GM12878 (cell line): Measurements from ENCODE around the gene CABLES1. TPM values are rescaled to one million over a fixed set of nuclear protein-coding genes. Genes with fewer than 3 reads are reported as not detected.

ENCODE experiments used
- ATAC-seq: fragments of 200-7000 bp; cut with Tn5 transposase; 3 replicates; pipeline ENCODE4 v1.9.1; 2020; ENCODE audit warnings: mild to moderate bottlenecking, moderate library complexity
- BruUV-seq: library from RNA; stranded (reverse); fragments of 400-500 nt; replicated peaks from 2 replicates; lab custom pipeline; 2021; lab: Mats Ljungman, UMichigan
- CTCF ChIA-PET: fragments of 300-600 bp; sonication (Branson Sonifier 250); formaldehyde crosslinking; extraction: SDS; loops from one replicate; lab custom pipeline; 2021; ENCODE audit warnings: inconsistent platforms; lab: Yijun Ruan, JAX
- POLR2A ChIA-PET: fragments of 350-600 bp; formaldehyde crosslinking; extraction: SDS; loops from one replicate; lab custom pipeline; 2021; ENCODE audit warnings: inconsistent platforms; lab: Charles Lee
- RAD21 ChIA-PET: fragments of 300-600 bp; sonication (Branson Sonifier 250); formaldehyde crosslinking; loops from one replicate; lab custom pipeline; 2023; ENCODE audit warnings: antibody characterized with exemption; ENCODE audit not compliant: unreplicated experiment; lab: Charles Lee
- SMC1A ChIA-PET: fragments of 300-600 bp; sonication (Branson Sonifier 250); formaldehyde crosslinking; loops from one replicate; lab custom pipeline; 2023; ENCODE audit not compliant: unreplicated experiment, uncharacterized antibody; lab: Charles Lee
- DNase-seq: peaks from one replicate; pipeline ENCODE4 v3.0.0-alpha.2; 2011; ENCODE audit warnings: low read depth, low spot score
- FAIRE-seq: peaks from 3 replicates; lab custom pipeline; 2011; peaks lifted over from hg19 to GRCh38; lab: Jason Lieb, UNC
- H2AFZ ChIP-seq: 2 replicates; pipeline ENCODE4 v1.6.0; 2011; ENCODE audit warnings: low read depth, low read length, control low read depth; ENCODE audit not compliant: control insufficient read depth
- H3K27ac ChIP-seq: 2 replicates; pipeline ENCODE4 v1.5.1; 2011; ENCODE audit warnings: control low read depth; ENCODE audit not compliant: control insufficient read depth, insufficient read depth
- H3K27me3 ChIP-seq, 2 experiments: replicated peaks in 1 of 2; 2 replicates each; pipeline versions ENCODE4 v1.6.0 to v1.6.1; 2011; ENCODE audit warnings: low read length in 1 of 2; ENCODE audit not compliant: control insufficient read depth in 2 of 2, insufficient read depth in 2 of 2
- H3K36me3 ChIP-seq, 2 experiments: 2 replicates each; pipeline ENCODE4 v1.5.1; 2011; ENCODE audit warnings: low read length in 1 of 2; ENCODE audit not compliant: control insufficient read depth in 2 of 2, insufficient read depth in 2 of 2
- H3K4me1 ChIP-seq: 2 replicates; pipeline ENCODE4 v1.6.1; 2011; ENCODE audit warnings: mild to moderate bottlenecking, low read length, moderate library complexity, mixed read lengths; ENCODE audit not compliant: control insufficient read depth, insufficient read depth
- H3K4me2 ChIP-seq: 2 replicates; pipeline ENCODE4 v1.6.0; 2011; ENCODE audit warnings: control low read depth; ENCODE audit not compliant: control insufficient read depth, insufficient read depth
- H3K4me3 ChIP-seq: fragments of 200-600 bp; sonication (generic); 2 replicates; pipeline ENCODE4 v1.5.1; 2016
- H3K79me2 ChIP-seq: 2 replicates; pipeline ENCODE4 v1.6.0; 2011; ENCODE audit warnings: low read length; ENCODE audit not compliant: control insufficient read depth, insufficient read depth
- H3K9ac ChIP-seq: 2 replicates; pipeline ENCODE4 v1.8.0; 2011; ENCODE audit warnings: low read length, control low read depth, mixed read lengths; ENCODE audit not compliant: control insufficient read depth, insufficient read depth
- H3K9me3 ChIP-seq: replicated peaks from 3 replicates; pipeline ENCODE4 v1.5.1; 2011; ENCODE audit warnings: mild to moderate bottlenecking, low read length; ENCODE audit not compliant: control insufficient read depth, insufficient read depth
- H4K20me1 ChIP-seq: 2 replicates; pipeline ENCODE4 v1.6.0; 2011; ENCODE audit not compliant: control insufficient read depth, insufficient read depth
- HDGF ChIP-seq: fragments of 450-650 bp; IDR thresholded peaks from 2 replicates; pipeline ENCODE4 v1.6.1; 2016; ENCODE audit warnings: antibody characterized with exemption
- MEF2B ChIP-seq: fragments of 450-650 bp; IDR thresholded peaks from 2 replicates; pipeline ENCODE4 v1.6.1; 2018; ENCODE audit warnings: mild to moderate bottlenecking, moderate library complexity; ENCODE audit not compliant: partially characterized antibody, poor library complexity, severe bottlenecking
- NFIC ChIP-seq: IDR thresholded peaks from 2 replicates; pipeline ENCODE4 v1.6.1; 2012; ENCODE audit warnings: low read depth, mild to moderate bottlenecking, inconsistent platforms, low read length, moderate library complexity
- NFXL1 ChIP-seq: fragments of 450-650 bp; IDR thresholded peaks from 2 replicates; pipeline ENCODE4 v1.6.1; 2017; ENCODE audit warnings: antibody characterized with exemption, mild to moderate bottlenecking, borderline replicate concordance
- NR2F1 ChIP-seq: fragments of 450-650 bp; conservative IDR thresholded peaks from 2 replicates; pipeline ENCODE4 v1.6.1; 2017; ENCODE audit warnings: mild to moderate bottlenecking
- SMARCA5 ChIP-seq: fragments of 450-650 bp; IDR thresholded peaks from 2 replicates; pipeline ENCODE4 v1.6.1; 2017; ENCODE audit warnings: mild to moderate bottlenecking
- SP1 ChIP-seq: IDR thresholded peaks from one replicate; pipeline ENCODE4 v1.6.1; 2011; ENCODE audit warnings: low read depth, low read length
- WGBS: methylation state at CpG from one replicate; pipeline ENCODE4 v1.1.6; 2016; ENCODE audit warnings: low lambda C conversion rate; ENCODE audit not compliant: insufficient replicate concordance, insufficient coverage; ENCODE audit errors: missing lambda C conversion rate; 5-methylcytosine and 5-hydroxymethylcytosine counted together
- in situ Hi-C: fragments of 300-500 bp; cut with MboI; formaldehyde crosslinking; loops from 9 replicates; pipeline ENCODE4 v1.14.3; 2018; ENCODE audit warnings: mixed read lengths
- intact Hi-C: fragments of 100-400 bp; cut with micrococcal nuclease; formaldehyde crosslinking; loops from one replicate; pipeline ENCODE4 v1.14.2; 2022; ENCODE audit not compliant: unreplicated experiment
- polyA plus RNA-seq, 11 experiments: library from polyadenylated mRNA; depleted of rRNA in 4 of 11; unstranded in 6 of 11; stranded (reverse) in 5 of 11; fragments of >200 nt; fragmentation: Nextera tagmentation in 4 of 11; fragmentation: Illumina TruSeq in 1 of 11; extraction: Ambion mirVana in 4 of 11; extraction: Trizol in 1 of 11; gene quantifications; 1 replicate in 1 of 11; 2 replicates in 10 of 11; pipeline versions ENCODE4 v1.2.1 to v1.2.3, GENCODE V29; 2011 to 2016; ENCODE audit warnings: inconsistent platforms in 2 of 11, missing spikeins in 2 of 11, low read depth in 1 of 11
- total RNA-seq, 4 experiments: library from RNA; depleted of rRNA in 3 of 4; stranded (reverse); fragments of >200 nt in 3 of 4; fragmentation: Illumina TruSeq in 1 of 4; extraction: Trizol in 1 of 4; gene quantifications; 2 replicates each; pipeline versions ENCODE4 v1.2.1 to v1.2.3, GENCODE V29; 2013 to 2021

The CABLES1 gene
- total and polyA plus RNA-seq, 10 of the 15 experiments (the other 5 are each of a cell fraction or from before 2014, with no cell fraction given) = 2.9 to 27.2 (median 8.2) TPM

- CTCF ChIA-PET = interaction anchor here (0.6 to 4.9 kb wide), 2 partner anchors 15 to 20 kb away, joined by 4 to 58 read pairs; no protein-coding TSS in a partner anchor
- Histone ChIP-seq H3K27me3 (no peaks in the 10 kb centered on the region), H3K4me2 (no peak overlapping the region), H3K79me2 (no peaks in the 10 kb centered on the region), H3K36me3 (peaks cover 3 to 10% of the 10 kb centered on the region in 2 experiments; a peak in 3 of 4 replicates), H2AFZ (no peak overlapping the region), H4K20me1 (no peaks in the 10 kb centered on the region), H3K4me1 (no peaks in the 10 kb centered on the region), H3K4me3 (no peak overlapping the region), H3K9ac (no peak overlapping the region), H3K27ac (no peak overlapping the region), H3K9me3 (peaks cover 6% of the 10 kb centered on the region; the same call in 2 of the 3 replicates)
- DNase-seq = no peak
- no peak for ATAC-seq
- POLR2A ChIA-PET = no interaction called here
- 82% methylated on average over 15 of the region's 15 CpGs for WGBS
- no peak for TF ChIP-seq NR2F1
- TF ChIP-seq MEF2B = no peak
- TF ChIP-seq SP1 = no peak
- TF ChIP-seq SMARCA5 = no peak
- TF ChIP-seq NFIC = no peak
- no peak for TF ChIP-seq NFXL1
- no peak for TF ChIP-seq HDGF
- SMC1A ChIA-PET = interaction anchor here (0.8 to 2.7 kb wide), 2 partner anchors 19 to 148 kb away, joined by 4 to 7 read pairs; no protein-coding TSS in a partner anchor
- FAIRE-seq = no peak
- intact Hi-C loops = no loop called here
- RAD21 ChIA-PET = interaction anchor here (0.5 kb wide), 1 partner anchor 155 kb away, joined by 3 read pairs; no protein-coding TSS in a partner anchor
- no TSS peak for BruUV-seq
- in situ Hi-C loops = no loop called here
Observed at GRCh38 chr18:23203891-23204432, 68.7 kb downstream of the CABLES1 start.
